Gastroesophageal sphincter (tissue), 3 donors: ENCODE measurements around the gene MVB12B.

Experiments used
- CTCF ChIP-seq, 4 experiments: fragments of 200-600 bp in 2 of 4; fragments of 450-650 bp in 2 of 4; sonication (generic) in 1 of 4; IDR thresholded peaks; one replicate each; pipeline ENCODE4 v1.5.1; 2017 to 2019; ENCODE audit warnings: antibody characterized with exemption in 4 of 4, mild to moderate bottlenecking in 2 of 4, moderate library complexity in 2 of 4
- EP300 ChIP-seq: sonication (generic); formaldehyde crosslinking; IDR thresholded peaks from one replicate; pipeline ENCODE4 v1.6.1; 2017; ENCODE audit warnings: antibody characterized with exemption, mild to moderate bottlenecking
- POLR2A ChIP-seq, 2 donors: fragments of 450-650 bp; IDR thresholded peaks; one replicate each; pipeline ENCODE4 v1.6.1; 2017; ENCODE audit warnings: antibody characterized with exemption in 2 of 2, mild to moderate bottlenecking in 2 of 2, moderate library complexity in 1 of 2
- POLR2AphosphoS5 ChIP-seq: sonication (generic); formaldehyde crosslinking; IDR thresholded peaks from one replicate; pipeline ENCODE4 v1.6.1; 2017; ENCODE audit warnings: antibody characterized with exemption

- TF ChIP-seq CTCF (IDR thresholded peaks at IDR 0.05) (no peak), POLR2AphosphoS5 (no peak), POLR2A (IDR thresholded peaks at IDR 0.05) (no peak), EP300 (no peak)
These were observed 8.3 kb downstream of the MVB12B start for GRCh38 chr9:126334721-126335621.
